Stimulated activated CD4-positive, alpha-beta T cell treated with anti-CD3 and anti-CD28 coated beads, Interleukin-4, amount 100 ng/mL, for 4 hours (primary cell): ENCODE measurements around the gene MICB.
"Not testable (repeated sequence)": the region's sequence is repeated elsewhere in the genome, so short reads cannot be mapped to it uniquely, and the experiment has no call there.

Source experiments
- DNase-seq, 2 experiments: peaks; one replicate each; pipeline ENCODE4 v3.0.0-alpha.2; 2020

Gene MICB

GRCh38 chr6:31497531-31498476 is at the start of gene MICB:
Gene MICB (plus strand): TSS chr6:31498145. CDS start chr6:31498194, 49 bp downstream.
- DNase-seq, result peak; percentile 78 to 84

- no peak for DNase-seq
Measured at GRCh38 chr6:31450751-31451150, 47.2 kb upstream of the MICB start.

GRCh38 chr6:31452859-31453258 is 45.1 kb upstream of the MICB start:
- no peak for DNase-seq

GRCh38 chr6:31453259-31453658 is 44.7 kb upstream of the MICB start:
- DNase-seq, result no peak

GRCh38 chr6:31459864-31460263 is 38.1 kb upstream of the MICB start:
- DNase-seq, result not testable (repeated sequence)

GRCh38 chr6:31460361-31461025 is 37.5 kb upstream of the MICB start:
- no peak for DNase-seq

GRCh38 chr6:31462026-31462963 is 35.6 kb upstream of the MICB start:
- no peak for DNase-seq

GRCh38 chr6:31462964-31463870 is 34.7 kb upstream of the MICB start:
- peak; percentile 80 to 86 for DNase-seq

- no peak for DNase-seq
Measured at GRCh38 chr6:31464252-31465184, 33.4 kb upstream of the MICB start.

- no peak for DNase-seq
Measured at GRCh38 chr6:31465185-31465536, 32.8 kb upstream of the MICB start.

GRCh38 chr6:31465718-31466117 is 32.2 kb upstream of the MICB start:
- DNase-seq, result no peak

- DNase-seq, result no peak
Measured at GRCh38 chr6:31466466-31466865, 31.5 kb upstream of the MICB start.

GRCh38 chr6:31467151-31467550 is 30.8 kb upstream of the MICB start:
- DNase-seq, result no peak

GRCh38 chr6:31468311-31468710 is 29.6 kb upstream of the MICB start:
- no peak for DNase-seq

GRCh38 chr6:31470801-31471200 is 27.1 kb upstream of the MICB start:
- DNase-seq, result no peak

GRCh38 chr6:31471711-31472110 is 26.2 kb upstream of the MICB start:
- no peak for DNase-seq

- no peak for DNase-seq
Measured at GRCh38 chr6:31472259-31472658, 25.7 kb upstream of the MICB start.

- DNase-seq, result no peak
Measured at GRCh38 chr6:31473244-31473643, 24.7 kb upstream of the MICB start.

GRCh38 chr6:31473780-31474761 is 23.9 kb upstream of the MICB start:
- DNase-seq, result no peak
